Fibroblast of lung (primary cell): ENCODE results near the gene TANGO2. TPM values are rescaled to one million over a fixed set of nuclear protein-coding genes. Genes with fewer than 3 reads are reported as not detected.

Experiments used
- DNase-seq, 2 donors: peaks; one replicate each; pipeline versions ENCODE4 v3.0.0 to v3.0.0-alpha.2; 2010; ENCODE audit warnings: low read depth in 2 of 2
- H2AFZ ChIP-seq: 2 replicates; pipeline ENCODE4 v1.5.1; 2012; ENCODE audit warnings: low read length, control low read depth, inconsistent platforms
- H3K27ac ChIP-seq: 2 replicates; pipeline ENCODE4 v1.5.1; 2011; ENCODE audit warnings: low read length, control low read depth; ENCODE audit not compliant: insufficient read depth
- H3K27me3 ChIP-seq: 2 replicates; pipeline ENCODE4 v1.5.1; 2011; ENCODE audit warnings: mild to moderate bottlenecking, low read length; ENCODE audit not compliant: control insufficient read depth, insufficient read depth
- H3K36me3 ChIP-seq: 2 replicates; pipeline ENCODE4 v1.5.1; 2011; ENCODE audit warnings: low read length; ENCODE audit not compliant: control insufficient read depth, insufficient read depth
- H3K4me1 ChIP-seq: 2 replicates; pipeline ENCODE4 v1.5.1; 2011; ENCODE audit warnings: low read length; ENCODE audit not compliant: control insufficient read depth, insufficient read depth; ENCODE audit errors: extremely low read depth
- H3K4me2 ChIP-seq: 2 replicates; pipeline ENCODE4 v1.5.1; 2011; ENCODE audit warnings: low read length, control low read depth; ENCODE audit not compliant: insufficient read depth; ENCODE audit errors: extremely low read depth
- H3K4me3 ChIP-seq, 4 experiments: fragments of 200-600 bp in 1 of 4; sonication (generic) in 1 of 4; replicated peaks in 1 of 4; 2 replicates each; pipeline ENCODE4 v1.5.1; 2011 to 2016; ENCODE audit warnings: low read length in 4 of 4, low read depth in 3 of 4, mild to moderate bottlenecking in 3 of 4, control low read depth in 2 of 4, inconsistent platforms in 1 of 4, mixed read lengths in 1 of 4; ENCODE audit not compliant: insufficient read depth in 1 of 4; ENCODE audit errors: control extremely low read depth in 1 of 4
- H3K79me2 ChIP-seq: 2 replicates; pipeline ENCODE4 v1.5.1; 2012; ENCODE audit warnings: mild to moderate bottlenecking, low read length, inconsistent platforms; ENCODE audit not compliant: control insufficient read depth, insufficient read depth
- H3K9ac ChIP-seq: 2 replicates; pipeline ENCODE4 v1.5.1; 2011; ENCODE audit warnings: mild to moderate bottlenecking, low read length, control low read depth; ENCODE audit not compliant: insufficient read depth
- H3K9me3 ChIP-seq: 2 replicates; pipeline ENCODE4 v1.5.1; 2012; ENCODE audit warnings: low read depth, low read length; ENCODE audit not compliant: control insufficient read depth, insufficient read depth
- H4K20me1 ChIP-seq: 2 replicates; pipeline ENCODE4 v1.5.1; 2011; ENCODE audit warnings: low read length; ENCODE audit not compliant: control insufficient read depth, insufficient read depth; ENCODE audit errors: extremely low read depth
- CTCF ChIP-seq, 2 donors: IDR thresholded peaks in 1 of 2; conservative IDR thresholded peaks in 1 of 2; 1 replicate in 1 of 2; 2 replicates in 1 of 2; pipeline ENCODE4 v1.5.1; 2011 to 2012; ENCODE audit warnings: low read length in 2 of 2, control low read depth in 1 of 2, inconsistent platforms in 1 of 2, low read depth in 1 of 2, mild to moderate bottlenecking in 1 of 2
- EZH2 ChIP-seq: IDR thresholded peaks from 2 replicates; pipeline ENCODE4 v1.5.1; 2012; ENCODE audit warnings: low read length, control low read depth, mild to moderate bottlenecking; ENCODE audit errors: missing control alignments
- polyA plus RNA-seq, 2 donors: library from polyadenylated mRNA; depleted of rRNA in 1 of 2; stranded (reverse) in 1 of 2; unstranded in 1 of 2; fragments of >200 nt; gene quantifications; 2 replicates each; pipeline ENCODE4 v1.2.1, GENCODE V29; 2011 to 2012; ENCODE audit warnings: missing spikeins in 1 of 2
- total RNA-seq: library from RNA; depleted of rRNA; stranded (reverse); fragments of >200 nt; gene quantifications from 2 replicates; pipeline ENCODE4 v1.2.1, GENCODE V29; 2014

The TANGO2 gene
- total and polyA plus RNA-seq, 2 donors (not counting 1 experiment from before 2014, with no cell fraction given) = 28.3 to 52.8 TPM

GRCh38 chr22:20024650-20025397, 3.9 kb downstream of the TANGO2 start:
- no peak for TF ChIP-seq CTCF (conservative IDR thresholded peaks at IDR 0.05 in 1 of 2, IDR thresholded peaks at IDR 0.05 in 1 of 2; ENCODE audit: low read depth in 1 of 2, low read length in 2 of 2)
- Histone ChIP-seq H3K79me2 (peaks cover 20% of the 10 kb centered on the region), H3K27me3 (no peaks in the 10 kb centered on the region), H3K4me3 (no peak overlapping the region), H3K4me1 (peaks cover 2% of the 10 kb centered on the region), H2AFZ (no peak overlapping the region), H3K36me3 (no peaks in the 10 kb centered on the region), H3K4me2 (no peak overlapping the region), H3K27ac (no peak overlapping the region), H3K9ac (no peak overlapping the region), H4K20me1 (no peaks in the 10 kb centered on the region), H3K9me3 (no peaks in the 10 kb centered on the region)
- DNase-seq = no peak

- H3K27ac ChIP-seq = no peak overlapping the region
- no peak overlapping the region for H3K9ac ChIP-seq
- no peak overlapping the region for H2AFZ ChIP-seq
- no peak for DNase-seq
- no peaks in the 10 kb centered on the region for H3K9me3 ChIP-seq
- H3K36me3 ChIP-seq = no peaks in the 10 kb centered on the region
- H3K27me3 ChIP-seq = no peaks in the 10 kb centered on the region
- peaks cover 2% of the 10 kb centered on the region for H3K4me1 ChIP-seq
- TF ChIP-seq CTCF (conservative IDR thresholded peaks at IDR 0.05 in 1 of 2, IDR thresholded peaks at IDR 0.05 in 1 of 2; ENCODE audit: low read depth in 1 of 2, low read length in 2 of 2) = no peak
- TF ChIP-seq EZH2 = no peak
- no peak overlapping the region for H3K4me3 ChIP-seq
- H3K79me2 ChIP-seq = peaks cover 20% of the 10 kb centered on the region
- H4K20me1 ChIP-seq = no peaks in the 10 kb centered on the region
- H3K4me2 ChIP-seq = no peak overlapping the region
Measured at GRCh38 chr22:20025401-20026203, 4.7 kb downstream of the TANGO2 start.

GRCh38 chr22:20026204-20026908, 5.4 kb downstream of the TANGO2 start:
- TF ChIP-seq EZH2 = no peak
- TF ChIP-seq CTCF (conservative IDR thresholded peaks at IDR 0.05 in 1 of 2, IDR thresholded peaks at IDR 0.05 in 1 of 2; ENCODE audit: low read depth in 1 of 2, low read length in 2 of 2) = no peak
- Histone ChIP-seq H3K4me3 (no peak overlapping the region), H3K9me3 (no peaks in the 10 kb centered on the region), H3K79me2 (peaks cover 17% of the 10 kb centered on the region), H3K4me1 (peaks cover 2% of the 10 kb centered on the region), H3K9ac (no peak overlapping the region), H3K27ac (no peak overlapping the region), H2AFZ (no peak overlapping the region), H3K36me3 (no peaks in the 10 kb centered on the region), H4K20me1 (no peaks in the 10 kb centered on the region), H3K4me2 (no peak overlapping the region), H3K27me3 (no peaks in the 10 kb centered on the region)
- DNase-seq = no peak
